GM12878 (cell line): ENCODE measurements around the gene ZNF235. TPM values are rescaled to one million over a fixed set of nuclear protein-coding genes. Genes with fewer than 3 reads are reported as not detected.

Experiments used
- ATAC-seq: fragments of 200-7000 bp; cut with Tn5 transposase; 3 replicates; pipeline ENCODE4 v1.9.1; 2020; ENCODE audit warnings: mild to moderate bottlenecking, moderate library complexity
- BruUV-seq: library from RNA; stranded (reverse); fragments of 400-500 nt; replicated peaks from 2 replicates; lab custom pipeline; 2021; lab: Mats Ljungman, UMichigan
- CTCF ChIA-PET: fragments of 300-600 bp; sonication (Branson Sonifier 250); formaldehyde crosslinking; extraction: SDS; loops from one replicate; lab custom pipeline; 2021; ENCODE audit warnings: inconsistent platforms; lab: Yijun Ruan, JAX
- POLR2A ChIA-PET: fragments of 350-600 bp; formaldehyde crosslinking; extraction: SDS; loops from one replicate; lab custom pipeline; 2021; ENCODE audit warnings: inconsistent platforms; lab: Charles Lee
- RAD21 ChIA-PET: fragments of 300-600 bp; sonication (Branson Sonifier 250); formaldehyde crosslinking; loops from one replicate; lab custom pipeline; 2023; ENCODE audit warnings: antibody characterized with exemption; ENCODE audit not compliant: unreplicated experiment; lab: Charles Lee
- SMC1A ChIA-PET: fragments of 300-600 bp; sonication (Branson Sonifier 250); formaldehyde crosslinking; loops from one replicate; lab custom pipeline; 2023; ENCODE audit not compliant: unreplicated experiment, uncharacterized antibody; lab: Charles Lee
- DNase-seq: peaks from one replicate; pipeline ENCODE4 v3.0.0-alpha.2; 2011; ENCODE audit warnings: low read depth, low spot score
- FAIRE-seq: peaks from 3 replicates; lab custom pipeline; 2011; peaks lifted over from hg19 to GRCh38; lab: Jason Lieb, UNC
- H2AFZ ChIP-seq: 2 replicates; pipeline ENCODE4 v1.6.0; 2011; ENCODE audit warnings: low read depth, low read length, control low read depth; ENCODE audit not compliant: control insufficient read depth
- H3K27ac ChIP-seq: 2 replicates; pipeline ENCODE4 v1.5.1; 2011; ENCODE audit warnings: control low read depth; ENCODE audit not compliant: control insufficient read depth, insufficient read depth
- H3K27me3 ChIP-seq, 2 experiments: replicated peaks in 1 of 2; 2 replicates each; pipeline versions ENCODE4 v1.6.0 to v1.6.1; 2011; ENCODE audit warnings: low read length in 1 of 2; ENCODE audit not compliant: control insufficient read depth in 2 of 2, insufficient read depth in 2 of 2
- H3K36me3 ChIP-seq, 2 experiments: 2 replicates each; pipeline ENCODE4 v1.5.1; 2011; ENCODE audit warnings: low read length in 1 of 2; ENCODE audit not compliant: control insufficient read depth in 2 of 2, insufficient read depth in 2 of 2
- H3K4me1 ChIP-seq: 2 replicates; pipeline ENCODE4 v1.6.1; 2011; ENCODE audit warnings: mild to moderate bottlenecking, low read length, moderate library complexity, mixed read lengths; ENCODE audit not compliant: control insufficient read depth, insufficient read depth
- H3K4me2 ChIP-seq: 2 replicates; pipeline ENCODE4 v1.6.0; 2011; ENCODE audit warnings: control low read depth; ENCODE audit not compliant: control insufficient read depth, insufficient read depth
- H3K4me3 ChIP-seq: fragments of 200-600 bp; sonication (generic); 2 replicates; pipeline ENCODE4 v1.5.1; 2016
- H3K79me2 ChIP-seq: 2 replicates; pipeline ENCODE4 v1.6.0; 2011; ENCODE audit warnings: low read length; ENCODE audit not compliant: control insufficient read depth, insufficient read depth
- H3K9ac ChIP-seq: 2 replicates; pipeline ENCODE4 v1.8.0; 2011; ENCODE audit warnings: low read length, control low read depth, mixed read lengths; ENCODE audit not compliant: control insufficient read depth, insufficient read depth
- H3K9me3 ChIP-seq: replicated peaks from 3 replicates; pipeline ENCODE4 v1.5.1; 2011; ENCODE audit warnings: mild to moderate bottlenecking, low read length; ENCODE audit not compliant: control insufficient read depth, insufficient read depth
- H4K20me1 ChIP-seq: 2 replicates; pipeline ENCODE4 v1.6.0; 2011; ENCODE audit not compliant: control insufficient read depth, insufficient read depth
- CEBPB ChIP-seq, 2 experiments: fragments of 150-350 bp in 1 of 2; IDR thresholded peaks; 2 replicates each; pipeline ENCODE4 v1.6.1; 2012 to 2014; ENCODE audit warnings: low read depth in 2 of 2, low read length in 2 of 2, borderline replicate concordance in 1 of 2, inconsistent platforms in 1 of 2
- E2F8 ChIP-seq: fragments of 450-650 bp; IDR thresholded peaks from 2 replicates; pipeline ENCODE4 v1.6.1; 2018; ENCODE audit warnings: mild to moderate bottlenecking, low read depth, moderate library complexity; ENCODE audit not compliant: partially characterized antibody
- GABPA ChIP-seq: IDR thresholded peaks from 2 replicates; pipeline ENCODE4 v1.6.1; 2014; ENCODE audit warnings: antibody characterized with exemption, low read depth, mild to moderate bottlenecking, inconsistent platforms
- IKZF1 ChIP-seq: fragments of 450-650 bp; conservative IDR thresholded peaks from 2 replicates; pipeline ENCODE4 v1.6.1; 2017; ENCODE audit warnings: antibody characterized with exemption, mild to moderate bottlenecking
- MEF2A ChIP-seq: IDR thresholded peaks from 2 replicates; pipeline ENCODE4 v1.6.1; 2011; ENCODE audit warnings: low read depth, mild to moderate bottlenecking, low read length, moderate library complexity; ENCODE audit not compliant: insufficient read depth
- WRNIP1 ChIP-seq: IDR thresholded peaks from 2 replicates; pipeline ENCODE4 v1.6.1; 2011; ENCODE audit warnings: low read depth, low read length, improper control_type of control experiment, borderline replicate concordance
- WGBS: methylation state at CpG from one replicate; pipeline ENCODE4 v1.1.6; 2016; ENCODE audit warnings: low lambda C conversion rate; ENCODE audit not compliant: insufficient replicate concordance, insufficient coverage; ENCODE audit errors: missing lambda C conversion rate; 5-methylcytosine and 5-hydroxymethylcytosine counted together
- in situ Hi-C: fragments of 300-500 bp; cut with MboI; formaldehyde crosslinking; loops from 9 replicates; pipeline ENCODE4 v1.14.3; 2018; ENCODE audit warnings: mixed read lengths
- intact Hi-C: fragments of 100-400 bp; cut with micrococcal nuclease; formaldehyde crosslinking; loops from one replicate; pipeline ENCODE4 v1.14.2; 2022; ENCODE audit not compliant: unreplicated experiment
- polyA plus RNA-seq, 11 experiments: library from polyadenylated mRNA; depleted of rRNA in 4 of 11; unstranded in 6 of 11; stranded (reverse) in 5 of 11; fragments of >200 nt; fragmentation: Nextera tagmentation in 4 of 11; fragmentation: Illumina TruSeq in 1 of 11; extraction: Ambion mirVana in 4 of 11; extraction: Trizol in 1 of 11; gene quantifications; 1 replicate in 1 of 11; 2 replicates in 10 of 11; pipeline versions ENCODE4 v1.2.1 to v1.2.3, GENCODE V29; 2011 to 2016; ENCODE audit warnings: inconsistent platforms in 2 of 11, missing spikeins in 2 of 11, low read depth in 1 of 11
- total RNA-seq, 4 experiments: library from RNA; depleted of rRNA in 3 of 4; stranded (reverse); fragments of >200 nt in 3 of 4; fragmentation: Illumina TruSeq in 1 of 4; extraction: Trizol in 1 of 4; gene quantifications; 2 replicates each; pipeline versions ENCODE4 v1.2.1 to v1.2.3, GENCODE V29; 2013 to 2021

Gene ZNF235
- total and polyA plus RNA-seq, 10 of the 15 experiments (the other 5 are each of a cell fraction or from before 2014, with no cell fraction given) = 2.8 to 9.0 (median 4.8) TPM

GRCh38 chr19:44305457-44305856 lies 632 bp upstream of the ZNF235 start:
- TF ChIP-seq IKZF1 (no peak), CEBPB (IDR thresholded peaks at IDR 0.05; ENCODE audit: borderline replicate concordance in 1 of 2, low read depth in 2 of 2, low read length in 2 of 2) (no peak), WRNIP1 (no peak), GABPA (no peak), E2F8 (no peak), MEF2A (no peak)
- peak overlapping the region; percentile 70 for H3K4me2 ChIP-seq
- ChIA-PET SMC1A (interaction anchor here (1.0 to 1.3 kb wide), 4 partner anchors 10 to 447 kb away, joined by 3 to 5 read pairs (median 4); partner anchors contain the start of gene ZNF226), CTCF (interaction anchor here (0.8 kb wide), 1 partner anchor 13 kb away, joined by 3 read pairs; no protein-coding TSS in a partner anchor), RAD21 (interaction anchor here (0.8 to 2.0 kb wide), 3 partner anchors 98 to 321 kb away, joined by 3 to 6 read pairs (median 5); partner anchors contain the start of gene ZNF180), POLR2A (no interaction called here)
- H2AFZ ChIP-seq = peak overlapping the region; percentile 99
- in situ Hi-C loops (no loop called here), intact Hi-C loops (loop anchor here (10.0 kb wide), 1 partner anchor 199 kb away; the partner anchor contains the start of gene ZNF180)
- no peaks in the 10 kb centered on the region for H4K20me1 ChIP-seq
- no peak overlapping the region for H3K27ac ChIP-seq
- peaks cover 0 to 5% of the 10 kb centered on the region in 2 experiments; a peak in 1 of 4 replicates for H3K36me3 ChIP-seq
- peaks cover 2% of the 10 kb centered on the region; the same call in 2 of the 3 replicates for H3K9me3 ChIP-seq
- ATAC-seq (no peak), FAIRE-seq (no peak), DNase-seq (no peak)
- H3K27me3 ChIP-seq = no peaks in the 10 kb centered on the region
- peak overlapping the region; percentile 90 for H3K4me3 ChIP-seq
- no peak overlapping the region for H3K9ac ChIP-seq
- 34% methylated on average over 4 of the region's 4 CpGs for WGBS
- BruUV-seq = no TSS peak
- H3K79me2 ChIP-seq = peaks cover 6% of the 10 kb centered on the region
- peaks cover 7% of the 10 kb centered on the region for H3K4me1 ChIP-seq
